Psoas muscle (tissue), 8 donors: ENCODE data around the gene CCNI2. TPM values are rescaled to one million over a fixed set of nuclear protein-coding genes. Genes with fewer than 3 reads are reported as not detected.

Experiments used
- ATAC-seq, 4 donors: fragments of 200-7000 bp; cut with Tn5 transposase; one replicate each; pipeline ENCODE4 v1.9.1; 2020; ENCODE audit warnings: moderate library complexity in 3 of 4, mild to moderate bottlenecking in 2 of 4
- DNase-seq, 2 donors: peaks; one replicate each; pipeline ENCODE4 v3.0.0-alpha.2; 2020
- H3K27ac ChIP-seq: fragments of 200-600 bp; one replicate; pipeline ENCODE4 v1.8.0; 2022
- H3K27me3 ChIP-seq, 3 donors: fragments of 200-600 bp in 1 of 3; one replicate each; pipeline versions ENCODE4 v1.6.1 to v1.8.0; 2013 to 2022; ENCODE audit warnings: low read length in 2 of 3, mild to moderate bottlenecking in 2 of 3, moderate library complexity in 1 of 3; ENCODE audit not compliant: insufficient read depth in 3 of 3
- H3K36me3 ChIP-seq, 2 donors: fragments of 200-600 bp in 1 of 2; one replicate each; pipeline versions ENCODE4 v1.6.1 to v1.8.0; 2013 to 2022; ENCODE audit warnings: low read depth in 1 of 2, mild to moderate bottlenecking in 1 of 2, moderate library complexity in 1 of 2; ENCODE audit not compliant: insufficient read depth in 1 of 2
- H3K4me1 ChIP-seq: fragments of 200-600 bp; one replicate; pipeline ENCODE4 v1.8.0; 2022
- H3K4me3 ChIP-seq: fragments of 200-600 bp; one replicate; pipeline ENCODE4 v1.8.0; 2022; ENCODE audit warnings: mild to moderate bottlenecking
- H3K9me3 ChIP-seq: fragments of 200-600 bp; one replicate; pipeline ENCODE4 v1.8.0; 2022
- WGBS, 3 donors: extraction: QIAGEN DNeasy Blood & Tissue Kit; methylation state at CpG; one replicate each; pipeline versions ENCODE4 v1.1.6 to v1.1.7; 2013; 5-methylcytosine and 5-hydroxymethylcytosine counted together
- intact Hi-C, 2 donors: fragments of 100-400 bp; cut with DNase I; formaldehyde crosslinking; loops; one replicate each; pipeline versions ENCODE4 v1.11.0 to v1.14.2; 2022
- long read RNA-seq, 2 donors: library from polyadenylated mRNA; unstranded; transcript quantifications; one replicate each; pipeline ENCODE4 v2.0.0, GENCODE V29; 2021
- polyA plus RNA-seq, 3 donors: library from polyadenylated mRNA; stranded (reverse); fragments of 200-250 nt; gene quantifications; one replicate each; pipeline ENCODE4 v1.2.3, GENCODE V29; 2013
- total RNA-seq, 4 donors: library from RNA; stranded (reverse); fragmentation: NEBNext Ultra II Directional in 2 of 4; extraction: Animal tissue kit (Norgen Biotek cat#: 25700) in 2 of 4; gene quantifications; one replicate each; pipeline versions ENCODE4 v1.2.1 to v1.2.4, GENCODE V29; 2021 to 2023
- TF ChIP-seq, protein P1 (sequence below): fragments of 200-600 bp; IDR thresholded peaks from one replicate; pipeline ENCODE4 v1.8.0; 2022; ENCODE audit warnings: antibody characterized with exemption
- donor health status: healthy with polysubstance abuse.
- donor health status: DM: no; HTN: no; CAD: no; lungs with moderate emphysema.
- donor health status: Bipolar disorder and iron deficiency.
- donor health status: healthy.
- donor health status: DM: yes; HTN: yes; CAD: no.
- donor health status: DM: no; HTN: no; CAD: no.
- donor health status: DM: no; HTN: no; CAD: no.
- donor health status: DM: yes; HTN: yes; CAD: no.

Gene CCNI2, protein sequence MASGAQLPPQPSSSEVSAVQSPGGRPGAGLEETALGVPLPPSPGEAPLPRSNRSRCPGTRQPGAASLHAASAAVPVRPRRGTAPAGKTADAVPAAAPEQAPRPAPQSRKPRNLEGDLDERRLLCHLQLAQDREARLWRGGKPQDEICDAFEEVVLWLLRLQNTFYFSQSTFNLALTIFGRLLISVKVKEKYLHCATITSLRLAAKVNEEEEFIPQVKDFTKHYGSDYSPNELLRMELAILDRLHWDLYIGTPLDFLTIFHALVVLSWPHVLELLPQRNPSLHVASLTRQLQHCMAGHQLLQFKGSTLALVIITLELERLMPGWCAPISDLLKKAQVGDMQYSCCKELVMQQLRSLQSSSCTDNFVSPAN
- total RNA-seq (not detected), polyA plus RNA-seq (not detected)
- long read RNA-seq, donor 1 = 0 reads
- long read RNA-seq, donor 2 = 0 reads

DNA sequence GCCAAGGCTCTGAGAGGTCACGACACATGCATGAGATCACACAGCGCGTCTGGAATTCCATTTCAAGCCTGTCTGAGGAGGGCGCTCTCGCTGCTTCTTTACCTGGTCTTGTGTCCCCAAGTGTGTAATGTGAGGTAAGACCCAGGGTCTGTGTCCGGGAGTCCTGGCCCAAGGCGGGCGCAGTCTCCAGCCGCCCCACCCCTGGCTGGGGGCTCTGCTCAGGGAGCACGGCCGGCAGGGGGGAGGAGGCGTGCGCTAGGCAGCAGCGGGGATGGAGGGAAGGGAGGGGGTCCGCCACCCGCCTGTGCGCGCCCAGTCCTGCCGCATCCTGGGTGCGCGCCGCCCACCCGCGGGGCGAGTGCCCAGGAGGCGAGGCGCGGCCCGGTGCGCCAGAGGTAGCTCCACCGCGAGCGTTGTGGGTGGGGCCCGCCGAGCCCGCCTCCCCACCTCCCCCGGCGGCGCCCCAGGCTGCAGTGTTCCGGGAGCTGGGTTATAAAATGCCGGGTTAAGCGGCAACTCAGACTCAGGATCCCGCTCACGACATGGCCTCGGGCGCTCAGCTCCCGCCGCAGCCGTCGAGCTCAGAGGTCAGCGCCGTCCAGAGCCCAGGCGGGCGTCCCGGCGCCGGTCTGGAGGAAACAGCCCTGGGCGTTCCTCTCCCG, at the start of gene CCNI2:
Gene CCNI2 (plus strand): TSS at position 473 of the 662 bp plus-strand sequence. CDS start 70 bp downstream, at position 543.
- WGBS, 3 donors = 3% methylated on average over 42 to 59 of the region's 59 CpGs
- Histone ChIP-seq H3K27ac (no peak within 1 kb of the TSS), H3K27me3 (peaks cover 2 to 59% (median 15%) of the 10 kb centered on the region in 3 donors), H3K4me3 (peak within 1 kb of the TSS; percentile 59), H3K4me1 (peaks cover 9% of the 10 kb centered on the region), H3K9me3 (no peaks in the 10 kb centered on the region), H3K36me3 (no peaks in the 10 kb centered on the region)
- intact Hi-C loops = no loop called here
- peak in 3 of 4 donors; percentile 30 to 31 (median 30) for ATAC-seq
- DNase-seq = peak in 1 of 2 donors; percentile 25
- TF ChIP-seq, protein P1, sequence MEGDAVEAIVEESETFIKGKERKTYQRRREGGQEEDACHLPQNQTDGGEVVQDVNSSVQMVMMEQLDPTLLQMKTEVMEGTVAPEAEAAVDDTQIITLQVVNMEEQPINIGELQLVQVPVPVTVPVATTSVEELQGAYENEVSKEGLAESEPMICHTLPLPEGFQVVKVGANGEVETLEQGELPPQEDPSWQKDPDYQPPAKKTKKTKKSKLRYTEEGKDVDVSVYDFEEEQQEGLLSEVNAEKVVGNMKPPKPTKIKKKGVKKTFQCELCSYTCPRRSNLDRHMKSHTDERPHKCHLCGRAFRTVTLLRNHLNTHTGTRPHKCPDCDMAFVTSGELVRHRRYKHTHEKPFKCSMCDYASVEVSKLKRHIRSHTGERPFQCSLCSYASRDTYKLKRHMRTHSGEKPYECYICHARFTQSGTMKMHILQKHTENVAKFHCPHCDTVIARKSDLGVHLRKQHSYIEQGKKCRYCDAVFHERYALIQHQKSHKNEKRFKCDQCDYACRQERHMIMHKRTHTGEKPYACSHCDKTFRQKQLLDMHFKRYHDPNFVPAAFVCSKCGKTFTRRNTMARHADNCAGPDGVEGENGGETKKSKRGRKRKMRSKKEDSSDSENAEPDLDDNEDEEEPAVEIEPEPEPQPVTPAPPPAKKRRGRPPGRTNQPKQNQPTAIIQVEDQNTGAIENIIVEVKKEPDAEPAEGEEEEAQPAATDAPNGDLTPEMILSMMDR = no peak

DNA sequence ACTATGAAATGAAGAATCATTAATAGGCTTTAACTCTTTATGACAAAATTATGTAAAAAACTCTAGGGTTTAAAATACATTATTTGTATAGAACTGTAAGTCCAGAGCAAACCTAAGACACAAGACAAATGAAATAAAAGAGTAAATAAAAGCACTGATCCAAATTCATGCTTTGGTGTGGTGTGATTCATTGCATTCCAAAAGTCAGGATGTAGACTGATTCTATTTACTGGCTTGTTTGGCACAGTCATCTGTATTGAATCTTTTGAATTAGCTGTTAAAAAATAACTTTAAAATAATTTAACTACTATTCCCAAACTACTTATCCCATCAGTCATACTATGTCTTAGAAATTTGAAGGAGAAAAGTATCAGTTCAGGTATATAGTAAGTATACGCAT, 42.4 kb upstream of the CCNI2 start:
- Histone ChIP-seq H3K36me3 (peaks cover 0 to 40% of the 10 kb centered on the region in 2 donors), H3K9me3 (no peaks in the 10 kb centered on the region), H3K4me1 (no peaks in the 10 kb centered on the region), H3K27me3 (no peaks in the 10 kb centered on the region), H3K27ac (no peak overlapping the region), H3K4me3 (no peak overlapping the region)
- intact Hi-C loops = no loop called here
- DNase-seq (no peak), ATAC-seq (no peak)
- TF ChIP-seq, protein P1 = no peak
- WGBS, 3 donors = 96 to 98% (median 98%) methylated on average over 1 of the region's 1 CpG

DNA sequence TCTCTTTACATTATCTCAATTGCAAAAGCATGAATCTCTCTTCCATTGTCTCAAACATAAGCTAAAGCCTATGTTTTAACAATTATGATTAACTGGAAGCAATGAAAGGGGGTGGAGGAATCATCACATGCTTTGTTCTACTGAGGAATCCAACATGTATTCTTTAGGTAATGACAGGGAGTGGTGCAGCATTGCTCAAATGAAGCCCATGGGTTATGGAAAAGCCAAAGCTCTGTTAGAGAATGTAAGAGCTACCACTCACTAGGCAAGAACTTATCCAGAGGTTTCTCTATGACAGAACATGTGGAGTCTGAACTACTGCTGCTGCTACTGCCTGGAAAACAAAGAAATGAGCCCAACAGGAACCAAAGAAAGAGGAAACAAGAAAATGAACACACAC, 38.6 kb upstream of the CCNI2 start:
- Histone ChIP-seq H3K36me3 (peaks cover 0 to 9% of the 10 kb centered on the region in 2 donors), H3K4me3 (no peak overlapping the region), H3K4me1 (no peaks in the 10 kb centered on the region), H3K9me3 (no peaks in the 10 kb centered on the region), H3K27me3 (no peaks in the 10 kb centered on the region), H3K27ac (no peak overlapping the region)
- DNase-seq (no peak), ATAC-seq (no peak)
- TF ChIP-seq, protein P1 = no peak
- intact Hi-C loops = no loop called here

DNA sequence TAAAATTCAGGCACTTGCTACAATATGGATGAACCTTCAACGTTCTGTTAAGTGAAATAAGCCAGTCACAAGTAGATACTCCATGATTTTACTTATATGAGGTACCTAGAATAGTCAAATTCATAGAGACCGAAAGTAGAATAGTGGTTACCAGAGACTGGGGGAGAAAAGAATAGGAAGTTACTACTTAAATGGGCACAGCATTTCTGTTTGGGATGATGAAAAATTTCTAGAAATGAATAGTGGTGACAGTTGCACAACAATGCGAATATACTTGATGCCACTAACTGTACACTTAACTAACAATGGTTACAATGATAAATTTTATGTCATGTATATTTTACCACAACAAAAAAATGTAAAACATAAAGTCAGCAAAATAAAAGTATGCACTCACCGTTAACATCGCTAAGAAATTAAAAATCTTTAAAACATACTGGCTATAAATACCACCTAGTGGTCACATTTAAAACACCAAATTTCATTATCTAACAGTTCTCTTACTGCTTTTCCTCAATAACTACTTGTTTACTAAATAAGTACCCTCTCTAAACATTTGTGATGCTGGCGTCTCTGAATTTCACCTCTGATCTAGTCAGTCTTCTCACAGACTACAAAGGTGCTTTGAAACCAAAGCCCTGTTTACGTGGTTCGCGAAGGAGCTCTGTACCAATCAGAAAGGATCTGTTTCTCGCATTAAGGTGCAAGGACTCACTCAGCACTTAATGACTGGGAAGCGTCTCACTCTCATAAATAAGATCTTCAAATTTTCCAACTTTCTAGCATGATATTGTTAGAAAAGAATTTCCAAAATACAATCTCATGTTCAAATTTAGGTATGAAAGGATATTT, 32.5 kb upstream of the CCNI2 start:
- TF ChIP-seq, protein P1 = peak; percentile 30
- H3K27ac ChIP-seq = no peak overlapping the region
- H3K27me3 ChIP-seq = no peaks in the 10 kb centered on the region
- peaks cover 0 to 6% of the 10 kb centered on the region in 2 donors for H3K36me3 ChIP-seq
- intact Hi-C loops = no loop called here
- H3K4me3 ChIP-seq = no peak overlapping the region
- no peaks in the 10 kb centered on the region for H3K9me3 ChIP-seq
- DNase-seq (no peak), ATAC-seq (no peak)
- no peaks in the 10 kb centered on the region for H3K4me1 ChIP-seq
- 71 to 77% (median 73%) methylated on average over 11 of the region's 11 CpGs for WGBS, 3 donors
